Measurements from ENCODE around the gene C1orf210.

The C1orf210 gene

GRCh38 chr1:43286533-43286932, 1.2 kb upstream of the C1orf210 start:
- H3K4me3 ChIP-seq (ENCODE audit: low read depth, low read length): no peak overlapping the region
- no peak for TF ChIP-seq CTCF (conservative IDR thresholded peaks at IDR 0.05; ENCODE audit: low read depth, low read length)

GRCh38 chr1:43286115-43286514, 734 bp upstream of the C1orf210 start:
- no peak for DNase-seq (ENCODE audit: low read depth)
- TF ChIP-seq CTCF (conservative IDR thresholded peaks at IDR 0.05; ENCODE audit: low read depth, low read length): no peak
- no peak overlapping the region for H3K4me3 ChIP-seq (ENCODE audit: low read depth, low read length)

More at GRCh38 chr1:43286533-43286932, 1.2 kb upstream of the C1orf210 start:
- DNase-seq (ENCODE audit: low read depth): no peak

GRCh38 chr1:43284546-43285110, 753 bp downstream of the C1orf210 start:
- DNase-seq (ENCODE audit: low read depth): no peak

GRCh38 chr1:43284065-43284464, 1.3 kb downstream of the C1orf210 start:
- H3K4me3 ChIP-seq (ENCODE audit: low read depth, low read length): no peak overlapping the region
- DNase-seq (ENCODE audit: low read depth): no peak
- TF ChIP-seq CTCF (conservative IDR thresholded peaks at IDR 0.05; ENCODE audit: low read depth, low read length): no peak

More at GRCh38 chr1:43284546-43285110, 753 bp downstream of the C1orf210 start:
- no peak for TF ChIP-seq CTCF (conservative IDR thresholded peaks at IDR 0.05; ENCODE audit: low read depth, low read length)
- no peak overlapping the region for H3K4me3 ChIP-seq (ENCODE audit: low read depth, low read length)

GRCh38 chr1:43282220-43283195, 2.9 kb downstream of the C1orf210 start:
- TF ChIP-seq CTCF (conservative IDR thresholded peaks at IDR 0.05; ENCODE audit: low read depth, low read length): no peak
- no peak overlapping the region for H3K4me3 ChIP-seq (ENCODE audit: low read depth, low read length)
- no peak for DNase-seq (ENCODE audit: low read depth)

- DNase-seq (ENCODE audit: low read depth): no peak
- no peak for TF ChIP-seq CTCF (conservative IDR thresholded peaks at IDR 0.05; ENCODE audit: low read depth, low read length)
- H3K4me3 ChIP-seq (ENCODE audit: low read depth, low read length): no peak overlapping the region
Observed at GRCh38 chr1:43280692-43281091, 4.7 kb downstream of the C1orf210 start.

Measured in choroid plexus epithelial cell (primary cell).